SH-SY5Y (cell line): Measurements from ENCODE around the gene MGAT4C.
A peak's percentile ranks its signal among the peaks of the same experiment; 100 is the strongest.

Experiments
- GATA2 ChIP-seq: IDR thresholded peaks from 2 replicates; pipeline ENCODE4 v1.6.1; 2011; ENCODE audit warnings: mild to moderate bottlenecking, low read depth, low read length
- GATA3 ChIP-seq: IDR thresholded peaks from 2 replicates; pipeline ENCODE4 v1.6.1; 2011; ENCODE audit warnings: low read depth, mild to moderate bottlenecking, low read length, moderate library complexity

The MGAT4C gene

DNA sequence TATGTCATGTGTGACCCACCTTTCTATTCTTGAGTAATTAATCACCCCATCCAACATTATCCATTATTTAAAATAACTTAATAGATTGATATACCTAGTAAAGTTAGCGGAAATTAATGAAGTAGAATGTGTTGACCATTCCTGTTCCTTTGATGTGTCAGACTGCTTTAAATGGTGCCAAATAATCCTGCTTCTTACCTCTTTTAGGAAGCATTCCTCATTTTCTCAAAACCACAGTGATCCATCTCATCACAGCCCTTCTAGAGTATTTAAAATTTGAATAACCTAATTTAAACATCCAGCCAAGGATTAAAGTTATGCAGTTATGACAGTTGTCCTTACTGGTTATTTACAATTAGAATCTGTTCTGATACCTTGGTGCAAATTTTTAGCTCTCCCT is 6.9 kb downstream of the MGAT4C start:
- TF ChIP-seq GATA3 = no peak

GRCh38 chr12:86247871-86248270 is 8.3 kb downstream of the MGAT4C start:
- TF ChIP-seq GATA2 = no peak
- no peak for TF ChIP-seq GATA3

GRCh38 chr12:86241600-86241999 is 14.6 kb downstream of the MGAT4C start:
- TF ChIP-seq GATA3 (no peak), GATA2 (no peak)

DNA sequence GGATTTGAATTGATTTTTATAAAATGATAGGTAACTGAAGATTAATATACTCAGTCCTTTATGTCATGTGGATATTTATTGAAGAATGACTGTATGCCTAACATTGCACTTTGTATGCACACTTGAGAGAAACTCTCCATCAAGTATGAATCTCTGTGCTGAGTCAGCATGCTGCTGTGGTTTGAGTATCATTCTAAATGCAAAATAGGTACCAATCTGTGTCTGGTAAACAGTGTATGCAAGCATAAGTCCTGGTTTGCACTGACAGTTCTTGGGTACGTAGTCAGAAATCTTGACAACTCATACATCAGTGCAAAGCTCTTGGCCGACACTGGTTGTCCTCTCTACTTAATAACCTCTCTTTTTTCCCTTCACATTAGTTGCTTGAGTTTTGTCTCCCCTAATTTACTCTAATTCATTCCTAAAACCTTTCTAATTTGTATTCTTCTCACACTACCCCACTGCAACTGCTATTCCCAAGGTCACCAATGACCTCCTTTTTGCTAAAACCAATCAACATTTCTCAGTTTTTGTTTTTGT is 21.8 kb downstream of the MGAT4C start:
- TF ChIP-seq GATA2 = no peak
- TF ChIP-seq GATA3 = no peak

DNA sequence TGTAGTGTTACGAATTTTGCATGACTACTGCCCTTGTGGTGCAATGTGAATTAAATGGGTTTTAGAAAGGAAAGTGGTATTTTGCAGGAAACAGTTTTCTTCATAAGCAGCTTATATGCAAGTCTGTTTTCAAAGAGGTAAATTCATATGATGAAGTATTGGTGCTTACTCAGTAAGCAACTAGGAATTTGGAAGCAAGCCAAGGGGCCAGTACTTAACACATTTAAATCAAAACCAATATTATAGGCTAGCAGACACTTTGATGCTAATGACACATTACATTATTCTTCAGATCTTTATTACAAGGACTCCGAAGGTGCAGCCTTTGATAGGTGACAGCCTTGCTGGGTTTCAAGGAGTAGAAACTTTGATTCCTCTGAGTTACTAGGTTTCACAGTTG is 23.1 kb downstream of the MGAT4C start:
- no peak for TF ChIP-seq GATA3
- TF ChIP-seq GATA2 = no peak

GRCh38 chr12:86230516-86231146 is 25.6 kb downstream of the MGAT4C start:
- TF ChIP-seq GATA3 (no peak), GATA2 (no peak)

DNA sequence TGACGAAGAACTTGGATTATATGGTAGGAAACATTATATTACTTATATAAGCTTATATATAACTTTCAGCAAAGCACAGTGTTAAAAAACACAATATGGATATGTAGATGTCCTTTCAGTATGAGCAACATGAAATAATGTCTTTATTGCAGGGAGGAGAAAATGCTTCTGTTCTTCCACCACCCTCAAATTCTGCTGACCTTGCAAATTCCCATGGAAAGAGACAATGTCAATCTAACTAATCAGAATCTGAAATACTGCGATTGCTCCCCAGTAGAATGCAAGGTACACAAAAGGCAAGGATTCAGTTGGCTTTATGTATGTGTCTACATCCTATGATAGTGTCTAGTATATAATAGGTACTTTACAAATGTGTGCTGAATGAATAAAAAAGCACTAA is 26.4 kb downstream of the MGAT4C start:
- no peak for TF ChIP-seq GATA2
- no peak for TF ChIP-seq GATA3

- no peak for TF ChIP-seq GATA3
- TF ChIP-seq GATA2 = no peak
These were observed 27.5 kb downstream of the MGAT4C start for GRCh38 chr12:86228656-86229055.

DNA sequence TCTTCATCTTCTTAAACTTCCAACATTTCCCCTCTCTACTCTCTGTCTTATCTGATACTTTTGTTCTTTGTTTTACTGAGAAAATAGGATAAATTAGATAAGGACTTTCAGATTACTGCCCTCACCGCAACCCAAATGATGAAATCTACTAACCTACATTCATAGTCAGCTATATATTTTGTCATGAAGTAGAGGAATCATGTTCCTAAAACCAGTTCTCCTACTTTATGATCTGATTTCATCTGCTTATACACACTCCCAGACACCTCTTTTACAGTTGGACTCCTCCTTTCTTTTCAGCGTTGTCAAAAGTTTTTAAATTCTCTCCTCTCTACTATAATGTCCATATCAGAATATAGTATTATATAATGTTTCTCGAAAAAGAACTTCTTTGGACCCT is 29.7 kb downstream of the MGAT4C start:
- TF ChIP-seq GATA2 (no peak), GATA3 (no peak)

DNA sequence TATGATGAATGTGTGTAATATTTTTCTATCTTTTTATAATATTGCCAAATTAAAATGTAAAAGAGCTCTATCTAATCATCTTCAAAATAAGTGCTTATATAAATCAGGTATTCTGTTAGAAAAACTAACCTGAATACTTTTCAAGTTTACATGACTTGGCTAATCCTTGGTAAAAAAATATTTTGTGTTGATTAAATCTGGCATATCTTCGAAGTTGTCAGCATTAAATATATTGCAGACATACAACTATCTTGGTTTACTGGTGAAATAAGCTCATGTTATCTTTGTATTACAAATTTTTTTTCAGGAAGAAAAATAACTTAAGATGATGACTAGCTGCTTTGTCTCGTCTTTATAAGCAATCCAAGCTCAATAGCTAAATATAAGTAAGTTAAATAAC is 39.6 kb downstream of the MGAT4C start:
- TF ChIP-seq GATA3 = no peak
- no peak for TF ChIP-seq GATA2

- TF ChIP-seq GATA2 = peak; percentile 77; the same call in 1 of the 2 replicates
- peak; percentile 81 for TF ChIP-seq GATA3
These were observed 43.2 kb downstream of the MGAT4C start for GRCh38 chr12:86213012-86213411.

DNA sequence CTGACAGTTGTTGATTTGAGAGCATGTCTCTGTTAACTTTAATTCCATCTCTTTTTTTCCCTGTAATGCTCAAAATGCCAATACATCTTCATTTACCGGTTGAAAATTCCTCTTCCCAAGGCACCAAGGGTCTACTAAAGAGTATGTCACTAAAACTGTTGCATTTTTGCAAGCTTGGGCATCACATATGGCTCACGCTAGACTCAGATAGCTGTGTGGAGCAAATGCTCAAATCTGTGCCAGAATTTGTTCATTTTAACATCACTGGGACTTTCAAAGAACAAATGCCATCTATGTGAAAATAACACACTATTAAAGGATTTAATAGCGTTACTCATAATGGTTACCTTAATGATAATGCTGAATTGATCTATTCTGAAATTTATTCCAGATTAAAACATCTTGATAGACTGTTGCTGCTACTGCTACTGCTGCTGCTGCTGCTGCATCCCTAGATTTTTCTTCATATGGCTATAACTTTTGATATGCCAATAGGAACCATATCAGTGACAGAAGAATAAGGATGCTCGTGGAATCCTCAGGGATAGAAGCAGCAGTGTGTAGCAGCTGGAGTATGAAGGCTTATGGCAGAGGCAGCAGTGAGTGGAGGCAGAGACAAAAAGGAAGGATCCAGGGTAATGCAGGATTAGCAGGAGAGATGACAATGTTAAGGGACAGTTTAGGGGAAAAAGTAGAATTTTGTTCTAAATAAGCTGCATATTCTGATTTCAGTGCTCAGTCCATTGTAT is 57.3 kb downstream of the MGAT4C start:
- TF ChIP-seq GATA2 (no peak), GATA3 (no peak)

DNA sequence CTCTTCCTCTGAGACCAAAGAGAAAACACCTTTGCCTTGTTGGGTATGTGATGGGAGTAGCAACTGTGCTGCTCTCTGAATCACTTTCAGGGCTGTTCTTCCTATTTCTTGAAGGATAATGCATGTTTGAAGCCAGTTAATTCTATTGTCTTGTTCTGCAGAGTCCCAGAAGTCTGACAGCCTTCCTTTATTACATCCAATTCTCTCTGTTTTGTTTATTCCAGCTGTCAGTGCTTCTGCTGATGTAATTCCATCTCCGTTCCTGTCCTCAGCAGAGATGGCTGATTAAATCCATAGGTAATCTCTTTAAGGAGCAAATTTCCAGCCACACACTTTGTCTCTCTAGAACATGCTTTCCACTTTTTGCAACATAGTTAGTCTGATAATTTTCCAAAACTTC is 59.7 kb downstream of the MGAT4C start:
- no peak for TF ChIP-seq GATA2
- no peak for TF ChIP-seq GATA3

DNA sequence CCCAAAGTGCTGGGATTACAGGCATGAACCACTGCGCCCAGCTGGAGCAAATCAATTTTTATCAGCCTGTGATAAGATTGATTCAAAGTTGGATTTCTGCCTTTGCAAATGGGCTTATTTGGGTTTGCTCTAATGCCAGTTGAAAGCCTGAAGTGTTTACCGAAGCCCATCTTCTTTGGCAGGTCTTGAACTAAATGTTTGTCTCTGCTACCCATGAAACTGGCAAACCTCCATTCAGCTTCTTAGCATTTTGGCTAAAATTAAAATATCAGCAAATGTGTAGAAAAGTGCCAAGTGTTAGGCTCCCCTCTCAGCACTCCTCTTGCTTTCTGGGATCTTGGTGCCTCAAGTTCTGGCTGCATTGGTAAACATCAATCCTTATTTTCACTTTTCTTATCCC is 61.5 kb downstream of the MGAT4C start:
- TF ChIP-seq GATA2 (no peak), GATA3 (no peak)

DNA sequence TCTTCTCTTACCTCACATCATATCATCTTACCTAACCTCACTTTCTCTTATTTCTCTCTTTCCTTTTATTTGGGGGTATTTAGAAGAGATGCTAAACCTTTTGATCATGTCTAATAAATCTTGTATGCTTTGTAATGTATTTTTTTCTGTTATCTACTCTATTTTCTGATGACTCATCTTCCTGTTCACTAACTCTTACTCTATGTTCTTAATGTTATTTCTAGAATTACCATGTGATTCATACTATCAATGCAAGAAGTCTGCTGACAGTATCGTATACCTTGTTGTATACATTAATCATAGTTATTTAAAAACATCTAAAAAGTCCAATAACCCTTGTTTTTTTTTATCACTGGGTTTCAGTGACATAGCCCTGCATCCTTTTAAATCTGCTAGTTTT is 62.3 kb downstream of the MGAT4C start:
- TF ChIP-seq GATA2 (no peak), GATA3 (no peak)
